NCI-H2171 (cell line): ENCODE results near the gene CALML6.

Experiments
- DNase-seq: peaks from one replicate; lab custom pipeline; 2025; lab: John Stamatoyannopoulos, UW

CALML6 gene

DNA sequence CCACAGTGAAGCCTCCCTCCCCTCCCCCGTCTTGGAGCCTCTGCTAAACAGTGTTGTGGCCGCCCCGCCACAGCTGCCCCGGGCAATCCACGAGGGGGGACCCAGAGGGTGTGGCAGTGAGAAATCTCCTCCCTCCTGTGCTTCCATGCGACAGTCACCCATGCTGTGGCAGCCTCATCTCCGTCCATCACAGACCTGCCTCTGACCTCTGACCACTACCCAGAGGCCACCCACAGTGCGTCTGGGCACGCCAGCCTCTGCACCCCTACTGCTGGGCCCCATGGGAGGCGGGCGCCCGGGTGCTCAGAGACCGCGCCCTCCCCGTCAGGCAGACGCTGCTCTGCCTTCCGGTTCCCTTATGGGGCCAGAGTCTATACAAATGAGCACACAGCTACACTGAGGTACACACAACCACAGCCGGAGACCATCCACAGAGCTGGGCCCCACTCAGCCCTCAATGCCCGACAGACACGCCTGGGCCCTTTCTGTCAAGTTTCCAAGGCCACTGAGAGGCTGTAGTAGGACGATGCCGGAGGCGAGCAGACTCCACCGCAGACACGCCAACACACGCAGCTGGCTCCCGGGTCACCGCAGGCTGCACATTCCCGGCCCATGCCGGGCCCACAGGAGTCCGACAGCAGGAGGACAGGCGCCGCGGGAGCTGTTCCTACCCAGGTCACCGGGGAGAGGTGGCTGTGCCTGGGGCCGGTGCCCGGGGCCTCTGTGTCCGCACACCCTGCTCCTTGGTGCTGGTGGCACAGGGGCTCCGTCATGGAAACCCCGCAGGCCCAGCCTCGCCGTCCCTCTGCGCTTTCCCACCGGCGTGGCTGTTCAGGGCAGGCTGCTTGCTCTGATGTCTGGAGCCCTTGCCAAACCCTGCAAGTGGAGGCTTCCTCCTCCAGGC, 27.9 kb downstream of the CALML6 start:
- DNase-seq = no peak

DNA sequence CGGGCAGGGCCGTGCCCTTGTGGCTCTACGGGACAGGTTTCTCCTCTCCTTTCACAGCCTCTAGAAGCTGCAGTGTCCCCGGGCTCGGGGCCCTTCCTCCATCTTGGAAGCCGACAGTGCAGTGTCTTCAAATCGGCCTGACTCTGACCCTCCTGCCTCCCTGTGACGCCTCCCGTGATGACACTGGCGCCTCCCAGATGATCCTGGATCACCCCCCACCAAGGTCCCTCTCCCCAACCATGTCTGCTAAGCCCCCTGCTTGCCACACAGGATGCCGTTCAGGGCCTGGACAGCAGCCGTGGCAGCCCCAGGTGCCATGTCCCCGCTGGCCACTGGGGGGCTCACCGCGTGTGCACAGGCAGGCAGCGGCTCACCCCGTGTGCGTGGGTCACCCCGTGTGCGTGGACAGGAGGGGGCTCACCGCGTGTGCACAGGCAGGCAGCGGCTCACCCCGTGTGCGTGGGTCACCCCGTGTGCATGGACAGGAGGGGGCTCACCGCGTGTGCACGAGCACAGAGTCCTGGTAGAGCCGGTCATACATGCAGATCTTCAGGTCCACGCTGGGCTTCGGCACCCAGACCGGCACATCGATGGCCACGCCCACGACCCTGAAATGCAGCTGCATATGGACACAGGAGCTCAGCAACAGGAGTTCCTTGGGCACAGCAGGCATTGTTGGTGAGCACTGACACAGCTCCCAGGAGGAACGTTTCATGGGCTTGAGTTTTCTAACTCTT, 28.9 kb downstream of the CALML6 start:
- peak; percentile 31 for DNase-seq

DNA sequence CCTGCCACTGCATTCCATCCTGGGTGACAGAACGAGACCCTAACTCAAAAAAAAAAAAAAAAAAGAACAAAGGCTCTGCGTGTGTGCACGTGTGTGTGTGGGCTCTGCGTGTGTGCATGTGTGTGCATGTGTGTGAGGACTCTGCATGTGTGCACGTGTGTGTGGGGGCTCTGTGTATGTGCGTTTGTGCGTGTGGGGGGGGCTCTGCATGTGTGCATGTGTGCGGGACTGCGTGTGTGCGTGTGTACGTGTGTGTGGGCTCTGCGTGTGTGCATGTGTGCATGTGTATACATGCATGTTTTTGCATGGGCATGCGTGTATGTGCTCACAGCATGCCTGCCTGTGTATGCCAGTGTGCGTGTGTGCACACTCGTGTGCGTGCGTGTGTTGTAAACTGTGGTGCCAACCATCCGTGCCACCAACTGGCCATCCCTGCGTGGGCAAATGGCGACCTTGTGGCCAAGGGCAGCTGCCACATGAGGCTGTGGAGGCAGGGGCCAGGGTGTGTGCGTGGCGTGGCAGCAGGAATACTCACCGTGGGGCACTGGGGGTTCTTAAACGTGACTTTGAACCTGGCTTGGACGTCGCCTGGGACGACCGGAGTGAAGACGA, 30.8 kb downstream of the CALML6 start:
- DNase-seq = no peak

DNA sequence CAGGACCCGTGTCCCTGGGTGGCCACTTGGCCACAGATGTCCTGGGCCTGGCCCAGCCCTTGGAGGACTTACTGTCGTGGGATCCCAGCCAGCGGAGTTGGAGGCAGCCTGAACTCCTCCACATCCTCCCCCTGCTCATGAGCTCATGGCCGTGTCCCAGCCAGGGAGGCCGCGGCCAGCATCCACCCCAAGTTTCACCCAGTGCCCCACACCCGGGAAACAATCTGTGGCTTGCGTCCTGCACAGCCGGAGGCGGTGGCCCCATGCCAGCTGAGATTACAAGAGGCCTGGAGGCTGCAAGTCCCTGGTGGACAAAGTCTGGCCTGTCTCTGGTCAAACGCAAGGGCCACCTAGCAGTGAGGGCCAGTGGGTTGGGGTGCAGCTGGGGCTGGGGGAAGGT, 31.5 kb downstream of the CALML6 start:
- DNase-seq = no peak

DNA sequence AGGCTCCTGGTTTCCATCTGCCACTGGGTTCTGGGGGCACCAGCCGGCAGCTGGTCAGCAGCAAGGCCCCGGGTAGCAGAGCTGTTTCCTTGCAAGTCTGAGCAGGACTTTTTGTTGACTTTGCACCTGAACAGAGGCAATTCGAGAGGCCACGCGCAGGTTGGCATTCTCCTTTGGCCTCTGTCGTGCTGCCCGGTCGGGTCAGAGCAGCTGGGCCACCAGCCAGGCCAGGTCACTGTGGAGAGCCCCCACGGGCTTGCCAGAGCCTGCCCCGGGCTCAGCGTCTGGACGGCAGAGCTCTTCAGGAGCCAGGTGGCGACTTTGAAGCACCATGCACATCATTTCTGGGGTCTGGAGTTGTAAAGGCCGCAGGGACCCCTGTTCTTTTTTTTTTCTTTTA, 32.4 kb downstream of the CALML6 start:
- DNase-seq = peak; percentile 54

DNA sequence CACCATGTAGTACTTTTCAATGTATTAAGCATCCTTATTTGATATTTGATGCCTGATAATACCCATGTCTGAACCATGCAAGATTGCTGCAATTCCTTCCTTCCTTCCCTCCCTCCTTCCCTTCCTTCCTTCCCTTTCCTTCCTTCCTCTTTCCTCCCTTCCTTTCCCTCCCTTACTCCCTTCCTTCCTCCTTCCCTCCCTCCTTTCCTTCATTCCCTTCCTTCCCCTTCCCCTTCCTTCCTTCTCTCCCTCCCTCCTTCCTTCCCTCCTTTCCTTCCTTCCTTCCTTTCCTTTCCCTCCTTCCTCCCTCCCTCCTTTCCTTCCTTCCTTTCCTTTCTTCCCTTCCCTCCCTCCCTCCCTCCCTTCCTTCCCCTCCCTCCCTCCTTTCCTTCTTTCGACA, 33.7 kb downstream of the CALML6 start:
- no peak for DNase-seq

DNA sequence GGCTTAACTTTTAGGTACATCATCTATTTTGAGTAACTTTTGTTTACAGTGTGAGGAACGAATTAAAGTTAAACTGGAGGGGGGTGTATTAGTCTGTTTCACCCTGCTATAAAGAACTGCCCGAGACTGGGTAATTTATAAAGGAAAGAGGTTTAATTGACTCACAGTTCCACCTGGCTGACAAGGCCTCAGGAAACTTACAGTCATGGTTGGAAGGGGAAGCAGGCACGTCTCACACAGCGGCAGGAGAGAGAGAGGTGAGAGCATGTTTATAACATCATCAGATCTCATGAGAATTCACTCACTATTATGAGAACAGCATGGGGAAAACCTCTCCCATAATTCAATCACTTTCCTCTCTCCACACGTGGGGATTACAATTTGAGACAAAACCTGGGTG, 35.9 kb downstream of the CALML6 start:
- no peak for DNase-seq

DNA sequence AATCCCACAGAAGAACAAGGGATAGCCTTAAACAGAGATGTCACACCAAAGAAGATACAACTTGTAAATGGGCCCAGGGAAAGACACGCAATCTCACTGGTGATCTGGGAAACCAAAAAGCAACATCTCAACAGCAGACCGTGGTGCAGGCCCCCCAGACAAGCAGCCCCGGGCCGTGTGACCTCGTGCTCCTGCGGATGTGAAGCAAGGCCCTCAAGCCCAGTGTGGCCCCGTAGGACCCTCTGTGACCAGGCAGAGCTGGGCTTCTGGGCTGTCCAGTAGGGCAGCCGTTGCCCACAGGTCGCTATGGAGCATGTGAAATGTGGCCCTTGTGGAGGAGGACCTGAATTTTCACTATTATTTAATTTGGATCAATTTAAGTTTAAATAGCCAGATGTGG, 39.0 kb downstream of the CALML6 start:
- DNase-seq = no peak

DNA sequence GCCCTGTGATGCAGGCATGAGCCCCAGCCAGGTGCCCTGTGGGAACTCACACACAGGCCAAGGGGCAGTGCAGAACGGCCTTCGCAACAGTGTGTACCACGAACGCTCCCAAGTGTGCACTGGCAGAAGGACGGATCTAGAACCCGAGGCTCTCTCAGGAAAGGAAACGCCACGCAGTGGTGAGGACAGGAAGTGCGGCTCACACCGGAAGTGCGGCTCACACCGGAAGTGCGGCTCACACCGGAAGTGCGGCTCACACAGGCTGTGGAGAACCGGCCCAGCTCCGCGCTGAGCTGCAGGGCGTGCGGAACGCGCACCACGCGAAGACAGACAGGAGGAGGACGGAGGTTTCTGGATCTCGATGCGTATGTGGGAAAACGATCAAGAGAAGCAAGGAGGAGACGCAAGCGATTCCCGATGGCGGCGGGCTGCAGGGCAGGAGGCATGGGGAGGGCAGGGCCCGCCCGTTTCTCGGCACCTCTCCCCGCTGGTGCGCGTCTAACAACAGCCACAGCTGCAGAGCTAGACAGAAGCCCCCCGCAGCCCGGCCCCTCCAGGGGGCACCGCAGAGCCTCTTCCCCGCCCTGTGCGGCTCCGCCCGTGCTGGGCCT, 39.9 kb downstream of the CALML6 start:
- no peak for DNase-seq

DNA sequence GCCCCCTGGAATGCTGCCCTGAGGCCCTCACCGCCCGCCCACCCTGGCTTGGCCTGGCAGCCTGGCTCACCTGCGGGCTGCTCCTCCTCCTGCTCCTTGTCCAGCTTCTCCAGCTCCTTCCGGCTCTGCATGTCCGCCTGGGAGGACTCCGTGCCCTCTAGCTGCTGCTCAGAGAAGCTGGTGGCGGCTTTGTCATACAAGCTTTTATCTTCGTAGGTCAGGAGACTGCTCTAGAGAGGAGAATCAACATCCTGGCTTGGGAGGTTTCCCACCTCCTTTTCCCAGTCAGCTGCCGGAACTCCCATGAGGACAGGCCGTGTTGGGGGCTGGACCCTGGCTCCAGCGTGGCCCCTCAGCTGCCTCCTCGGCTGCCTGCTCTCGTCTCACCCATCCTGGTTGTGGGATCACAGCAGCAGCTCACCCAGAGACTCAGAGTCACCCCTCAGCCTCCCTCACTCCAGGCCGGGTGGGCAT, 40.6 kb downstream of the CALML6 start:
- no peak for DNase-seq

DNA sequence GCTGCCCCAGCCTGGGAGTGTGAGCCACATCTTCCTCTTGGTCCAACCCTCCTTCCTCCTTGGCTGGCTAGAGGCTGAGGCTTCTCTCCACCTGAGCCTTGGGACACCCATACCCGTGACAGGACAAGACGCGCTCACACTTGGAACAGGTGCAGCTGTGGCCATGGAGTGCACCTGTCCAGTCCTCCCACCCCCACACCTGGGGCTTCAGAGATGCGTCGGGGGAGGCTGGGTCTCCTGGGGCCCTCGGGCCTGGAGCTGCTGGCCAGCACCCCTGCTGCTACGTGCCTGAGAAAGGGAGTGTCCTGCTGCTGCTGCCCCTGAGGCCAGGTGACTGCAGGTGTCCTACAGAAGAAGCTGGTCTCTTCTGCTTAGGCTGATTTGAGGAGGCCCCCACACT, 41.0 kb downstream of the CALML6 start:
- no peak for DNase-seq

DNA sequence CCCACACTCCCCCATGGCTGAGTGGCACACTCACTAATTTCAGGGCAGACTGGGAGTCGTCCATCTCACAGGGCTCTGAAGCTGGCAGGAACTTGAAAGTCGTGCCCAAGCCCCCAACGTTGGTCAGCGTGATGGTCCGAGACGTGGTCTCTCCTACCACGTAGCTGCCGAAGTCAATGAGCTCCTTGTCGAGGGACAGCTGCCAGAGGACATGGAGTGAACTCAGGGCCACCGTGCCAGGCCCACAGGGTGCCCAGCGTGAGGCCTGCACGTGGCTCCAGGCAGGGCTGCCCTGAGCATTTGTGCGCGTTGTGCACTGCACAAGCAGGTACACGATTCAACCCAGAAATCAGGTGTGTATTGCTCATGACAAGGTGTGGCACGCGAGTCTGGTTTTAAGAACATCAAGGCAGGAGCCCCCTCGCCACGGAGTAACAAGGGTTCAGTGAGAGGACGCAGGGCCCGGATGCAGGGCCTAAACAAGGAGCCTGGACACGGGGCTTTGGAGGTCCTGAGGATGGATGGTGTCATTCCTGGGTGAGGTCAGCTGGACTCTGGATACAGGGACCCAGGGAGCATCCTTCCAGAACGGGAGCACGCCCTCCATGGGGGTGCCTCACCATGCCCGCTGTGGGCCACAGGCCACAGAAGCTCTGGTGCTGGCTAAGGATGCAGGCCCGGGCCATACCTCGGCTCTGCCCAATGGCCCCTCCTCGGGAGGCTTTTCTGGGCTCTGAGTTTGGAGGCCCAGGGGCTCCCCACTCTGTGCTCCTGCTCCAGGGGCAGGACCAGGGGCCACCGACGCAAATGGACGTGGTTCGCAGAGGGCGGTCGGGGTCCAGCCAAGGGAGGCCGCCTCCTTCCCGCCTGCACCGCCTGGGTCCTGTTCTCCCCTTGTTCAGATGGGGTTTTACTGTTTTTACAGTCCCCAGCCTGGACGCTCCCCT, 41.8 kb downstream of the CALML6 start:
- DNase-seq = no peak

DNA sequence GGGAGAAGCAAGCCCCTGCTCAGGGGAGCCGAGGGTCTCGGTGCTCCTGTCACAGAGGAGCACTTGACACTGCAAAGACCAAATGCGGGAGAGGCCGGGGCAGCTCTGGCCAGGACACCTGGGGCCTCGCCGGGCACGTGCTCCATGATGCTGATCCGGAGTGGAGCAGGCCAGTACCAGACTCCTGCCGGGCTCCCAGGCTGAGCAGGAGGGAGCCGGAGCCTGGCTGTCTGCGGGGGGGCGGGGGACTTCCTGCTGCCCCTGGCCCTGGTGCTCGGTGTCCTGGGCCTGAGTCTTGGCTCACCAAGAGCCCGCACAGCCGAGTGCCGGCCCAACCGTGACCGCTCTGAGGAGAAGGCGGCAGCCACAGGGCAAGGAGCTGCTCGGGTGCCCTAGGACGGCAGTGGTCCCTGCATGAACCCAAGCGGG, 42.5 kb downstream of the CALML6 start:
- DNase-seq = no peak

DNA sequence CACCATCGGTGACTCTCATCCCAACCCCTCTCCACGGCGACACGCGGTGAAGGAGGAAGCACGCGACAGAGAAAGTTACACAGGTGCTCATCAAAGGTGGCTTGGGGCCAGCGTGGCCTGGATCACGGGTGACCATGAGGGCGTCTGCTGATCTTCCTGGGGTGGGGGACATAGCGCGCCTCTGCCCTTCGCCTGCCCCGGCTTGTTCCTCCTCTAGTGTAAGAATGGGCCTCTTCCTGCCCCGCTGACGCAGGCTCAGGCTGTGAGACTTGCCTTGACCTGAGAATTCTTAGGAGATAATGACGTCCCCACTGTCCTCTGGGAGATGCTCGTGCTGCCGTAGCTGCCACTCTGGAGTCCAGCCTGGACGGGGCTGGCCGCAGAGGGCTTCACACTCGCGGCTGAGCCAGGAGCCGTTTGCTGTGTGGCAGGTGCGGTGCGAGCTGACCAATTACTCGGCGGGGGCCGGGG, 43.0 kb downstream of the CALML6 start:
- DNase-seq = no peak

DNA sequence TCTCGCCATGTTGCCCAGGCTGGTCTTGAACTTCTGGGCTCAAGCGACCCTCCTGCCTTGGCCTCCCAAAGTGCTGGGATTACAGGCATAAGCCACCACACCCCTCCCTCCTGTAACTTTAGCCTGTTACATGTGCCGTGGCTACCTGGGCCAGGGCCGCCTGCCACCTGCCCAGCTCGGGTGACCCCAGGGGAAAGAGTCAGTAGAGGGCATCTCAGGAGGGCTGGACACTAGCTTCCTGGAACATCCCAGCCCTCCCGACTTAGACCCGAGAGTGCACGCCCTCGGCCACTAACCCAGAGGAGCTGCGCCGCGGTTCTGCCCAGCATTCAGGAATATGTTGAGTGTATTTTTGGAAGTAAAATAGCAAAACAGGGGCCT, 44.4 kb downstream of the CALML6 start:
- no peak for DNase-seq

DNA sequence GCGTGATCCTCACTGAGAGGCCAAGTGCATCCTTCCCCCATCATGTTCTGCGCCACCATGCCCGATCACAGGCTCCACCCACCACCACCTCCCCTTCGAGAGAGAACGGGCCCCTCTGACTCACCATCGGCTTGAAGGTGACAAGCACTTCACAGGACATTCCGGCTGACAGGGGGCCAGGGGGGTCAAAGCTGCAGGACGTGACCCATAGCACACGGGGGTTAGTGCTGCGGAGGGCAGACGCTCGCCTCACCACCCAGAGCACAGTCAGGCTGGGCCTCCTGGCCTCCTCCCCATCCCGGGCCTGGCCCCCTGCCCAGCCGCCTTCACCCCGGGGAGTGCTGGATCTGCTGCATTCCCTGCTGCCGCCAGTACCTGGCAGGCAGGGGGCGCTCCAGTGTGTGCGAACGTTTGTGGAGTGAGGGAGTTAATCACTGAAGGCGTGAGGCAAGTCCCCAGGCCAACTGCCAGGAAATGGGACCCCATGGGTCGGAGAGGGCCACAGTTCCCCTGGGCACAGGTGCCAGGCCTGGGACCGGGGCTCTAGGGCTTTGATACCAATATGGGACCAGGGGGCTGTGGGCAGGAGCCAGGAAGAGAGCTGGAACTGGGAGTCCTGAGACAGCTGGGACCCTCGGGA, 44.9 kb downstream of the CALML6 start:
- peak; percentile 81 for DNase-seq

DNA sequence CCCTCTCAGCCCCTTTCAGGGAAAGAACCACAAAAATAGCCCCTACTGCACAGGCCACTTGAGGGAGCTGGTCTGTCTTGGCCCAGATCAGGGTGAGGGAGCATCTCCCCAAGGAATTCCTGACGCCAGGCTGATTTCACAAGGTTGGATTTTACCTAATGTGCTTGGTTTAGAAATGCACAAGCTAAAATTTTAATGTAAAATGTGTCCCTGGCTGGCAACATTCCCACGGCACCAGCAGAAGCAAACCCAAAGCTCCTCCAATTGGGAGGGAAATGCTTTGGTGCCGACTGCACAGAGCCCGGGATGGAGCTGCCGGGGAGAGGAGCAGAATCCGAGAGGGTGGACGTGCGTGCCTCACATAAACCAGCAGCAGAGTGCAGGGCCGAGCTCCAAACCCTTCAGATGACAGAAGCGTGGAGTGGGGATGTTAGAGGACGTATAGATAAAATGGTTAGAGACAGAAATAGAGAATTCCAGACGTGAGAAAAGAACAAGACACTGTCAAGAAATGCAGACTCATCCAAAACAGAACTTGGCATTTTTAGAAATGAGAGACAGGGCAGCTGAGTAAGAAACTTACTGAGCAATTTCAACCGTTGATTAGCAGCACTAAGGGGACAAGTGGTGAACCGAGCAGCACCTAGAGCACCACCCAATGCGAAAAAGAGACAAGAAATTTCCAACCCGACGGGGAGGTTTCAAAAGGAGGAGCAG, 45.6 kb downstream of the CALML6 start:
- DNase-seq = no peak

DNA sequence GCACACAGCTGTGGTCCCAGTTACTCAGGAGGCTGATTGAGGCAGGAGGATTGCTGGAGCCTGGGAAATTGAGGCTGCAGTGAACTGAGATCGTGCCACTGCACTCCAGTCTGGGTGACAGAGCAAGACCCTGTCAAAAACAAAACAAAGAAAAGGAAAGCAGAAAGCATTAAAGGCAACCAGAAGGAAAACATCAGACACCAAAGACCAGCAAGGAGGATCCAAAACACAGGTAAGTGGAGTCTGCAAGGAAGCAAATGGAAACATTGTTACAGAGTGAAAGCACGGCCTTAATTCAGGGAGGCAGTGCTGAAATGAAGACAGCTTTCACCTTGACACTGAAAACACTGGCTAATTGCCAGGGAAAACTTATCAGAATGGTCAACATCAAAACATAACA, 47.7 kb downstream of the CALML6 start:
- no peak for DNase-seq

DNA sequence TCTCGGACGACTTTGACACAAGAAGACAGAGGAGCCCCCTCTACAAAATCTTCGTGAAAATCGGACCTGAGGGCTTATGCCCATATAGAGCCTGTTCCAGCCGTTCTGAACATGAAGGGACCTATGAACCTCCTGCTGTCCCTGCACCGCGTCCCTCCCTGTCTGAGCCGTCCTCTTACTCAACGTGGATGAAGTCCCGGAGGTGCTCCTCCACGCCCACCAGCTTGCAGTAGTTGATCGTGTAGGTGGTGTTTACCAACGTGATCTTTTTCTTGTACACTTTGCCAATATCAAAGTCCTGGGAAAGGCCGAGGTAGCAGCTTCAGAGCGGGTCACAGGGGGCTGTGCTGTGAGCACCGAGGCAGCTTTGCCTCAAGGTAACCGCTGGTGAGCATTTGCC, 48.5 kb downstream of the CALML6 start:
- no peak for DNase-seq

DNA sequence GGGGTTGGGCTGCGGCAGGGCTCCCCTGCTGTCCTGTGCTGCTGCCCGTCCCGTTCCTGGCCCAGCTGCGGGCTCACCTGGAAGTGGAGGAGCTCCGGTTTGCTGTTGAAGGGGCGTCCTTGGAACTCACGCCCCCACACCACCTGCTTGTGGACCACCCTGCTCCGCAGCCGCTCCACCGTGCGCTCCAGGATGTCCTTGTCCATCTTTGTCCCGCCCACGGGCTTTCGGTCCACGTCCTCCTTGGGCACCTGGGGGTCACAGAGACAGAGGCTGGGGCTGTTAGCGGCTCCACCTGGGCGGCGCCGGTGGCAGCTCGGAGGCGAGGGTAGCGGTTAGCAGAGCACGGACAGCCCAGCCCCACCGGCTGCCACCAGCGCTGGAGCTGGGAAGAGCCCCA, 49.8 kb downstream of the CALML6 start:
- no peak for DNase-seq
